IMR-90 (cell line): Measurements from ENCODE around the gene FAM120A. TPM values are rescaled to one million over a fixed set of nuclear protein-coding genes. Genes with fewer than 3 reads are reported as not detected.

ENCODE experiments used
- ATAC-seq: fragments of 200-7000 bp; cut with Tn5 transposase; 2 replicates; pipeline ENCODE4 v1.9.1; 2020; ENCODE audit warnings: low read depth, mild to moderate bottlenecking, moderate library complexity
- BruUV-seq: library from RNA; stranded (reverse); fragments of 400-500 nt; replicated peaks from 2 replicates; lab custom pipeline; 2021; lab: Mats Ljungman, UMichigan
- CTCF ChIA-PET: fragments of 300-600 bp; formaldehyde crosslinking; extraction: SDS; loops from one replicate; lab custom pipeline; 2021; ENCODE audit warnings: antibody characterized with exemption; lab: Yijun Ruan, JAX
- POLR2A ChIA-PET: fragments of 300-600 bp; sonication (Branson Sonifier 250); formaldehyde crosslinking; loops from one replicate; lab custom pipeline; 2022; ENCODE audit warnings: antibody characterized with exemption; ENCODE audit not compliant: unreplicated experiment; lab: Charles Lee
- DNase-seq: peaks from one replicate; pipeline ENCODE4 v3.0.0; 2013
- H2AFZ ChIP-seq: replicated peaks from 2 replicates; pipeline ENCODE3; 2013; ENCODE audit warnings: low read length, mild to moderate bottlenecking; ENCODE audit not compliant: poor library complexity
- H2AK5ac ChIP-seq: 2 replicates; pipeline ENCODE4 v1.6.1; 2013; ENCODE audit warnings: low read depth, low read length, inconsistent platforms
- H2AK9ac ChIP-seq: replicated peaks from 2 replicates; pipeline ENCODE3; 2013; ENCODE audit warnings: mild to moderate bottlenecking, low read depth, low read length, moderate library complexity; ENCODE audit not compliant: poor library complexity
- H2BK120ac ChIP-seq: 2 replicates; pipeline ENCODE4 v1.6.1; 2013; ENCODE audit warnings: low read depth, low read length, inconsistent platforms
- H2BK15ac ChIP-seq: 3 replicates; pipeline ENCODE4 v1.6.1; 2013; ENCODE audit warnings: low read depth, low read length, inconsistent platforms
- H2BK20ac ChIP-seq: 2 replicates; pipeline ENCODE4 v1.6.1; 2013; ENCODE audit warnings: low read depth, mild to moderate bottlenecking, inconsistent platforms, low read length, moderate library complexity
- H2BK5ac ChIP-seq: 2 replicates; pipeline ENCODE4 v1.6.1; 2013; ENCODE audit warnings: mild to moderate bottlenecking, low read depth, low read length, inconsistent platforms; ENCODE audit not compliant: poor library complexity, severe bottlenecking
- H3K14ac ChIP-seq: replicated peaks from 2 replicates; pipeline ENCODE4 v1.6.1; 2013; ENCODE audit warnings: low read depth, low read length, inconsistent platforms
- H3K18ac ChIP-seq: 2 replicates; pipeline ENCODE4 v1.6.1; 2013; ENCODE audit warnings: low read depth, low read length, control low read depth
- H3K23ac ChIP-seq: 2 replicates; pipeline ENCODE4 v1.6.1; 2013; ENCODE audit warnings: low read depth, low read length, inconsistent platforms
- H3K27ac ChIP-seq: 2 replicates; pipeline ENCODE4 v1.5.1; 2013; ENCODE audit warnings: mild to moderate bottlenecking, control low read depth, low read length; ENCODE audit not compliant: insufficient read depth
- H3K27me3 ChIP-seq: 2 replicates; pipeline ENCODE4 v1.6.1; 2013; ENCODE audit warnings: low read length; ENCODE audit not compliant: control insufficient read depth, insufficient read depth
- H3K36me3 ChIP-seq: 2 replicates; pipeline ENCODE4 v1.6.1; 2013; ENCODE audit warnings: low read length, mixed read lengths; ENCODE audit not compliant: control insufficient read depth, insufficient read depth
- H3K4ac ChIP-seq: 2 replicates; pipeline ENCODE4 v1.6.1; 2013; ENCODE audit warnings: low read depth, low read length, inconsistent platforms
- H3K4me1 ChIP-seq: 2 replicates; pipeline ENCODE4 v1.6.1; 2013; ENCODE audit warnings: low read length, mixed read lengths; ENCODE audit not compliant: control insufficient read depth, insufficient read depth
- H3K4me2 ChIP-seq: 2 replicates; pipeline ENCODE4 v1.6.1; 2013; ENCODE audit warnings: low read depth, mild to moderate bottlenecking, control low read depth, low read length, moderate library complexity
- H3K4me3 ChIP-seq: 2 replicates; pipeline ENCODE4 v1.5.1; 2013; ENCODE audit warnings: low read depth, mild to moderate bottlenecking, control low read depth, low read length, moderate library complexity; ENCODE audit not compliant: insufficient read depth
- H3K56ac ChIP-seq: 2 replicates; pipeline ENCODE4 v1.6.1; 2013; ENCODE audit warnings: low read length, inconsistent platforms; ENCODE audit not compliant: insufficient read depth; ENCODE audit errors: extremely low read depth
- H3K79me1 ChIP-seq, 2 experiments: 2 replicates each; pipeline ENCODE4 v1.6.1; 2013; ENCODE audit warnings: low read length in 2 of 2, inconsistent platforms in 1 of 2, low read depth in 1 of 2
- H3K9ac ChIP-seq: 2 replicates; pipeline ENCODE4 v1.6.1; 2013; ENCODE audit warnings: low read depth, low read length, control low read depth
- H3K9me1 ChIP-seq: 2 replicates; pipeline ENCODE4 v1.6.1; 2013; ENCODE audit warnings: low read length, inconsistent platforms; ENCODE audit not compliant: insufficient read depth
- H3K9me3 ChIP-seq: 2 replicates; pipeline ENCODE4 v1.6.1; 2013; ENCODE audit warnings: low read length; ENCODE audit not compliant: control insufficient read depth, insufficient read depth
- H4K20me1 ChIP-seq: 2 replicates; pipeline ENCODE4 v1.6.1; 2013; ENCODE audit warnings: low read length, inconsistent platforms; ENCODE audit not compliant: insufficient read depth
- H4K5ac ChIP-seq: 2 replicates; pipeline ENCODE4 v1.6.1; 2013; ENCODE audit warnings: mild to moderate bottlenecking, low read depth, low read length, control low read depth
- H4K8ac ChIP-seq, 2 experiments: 2 replicates each; pipeline ENCODE4 v1.6.1; 2013; ENCODE audit warnings: low read depth in 2 of 2, low read length in 2 of 2, control low read depth in 1 of 2, inconsistent platforms in 1 of 2
- H4K91ac ChIP-seq: 2 replicates; pipeline ENCODE4 v1.6.1; 2013; ENCODE audit warnings: low read depth, low read length, inconsistent platforms; ENCODE audit not compliant: insufficient read depth
- CEBPB ChIP-seq: IDR thresholded peaks from 2 replicates; pipeline ENCODE4 v1.6.1; 2012; ENCODE audit warnings: low read depth, low read length, improper control_type of control experiment
- CHD1 ChIP-seq: IDR thresholded peaks from 2 replicates; pipeline ENCODE4 v1.6.1; 2012; ENCODE audit warnings: low read depth, low read length, improper control_type of control experiment
- POLR2A ChIP-seq: IDR thresholded peaks from 2 replicates; pipeline ENCODE4 v1.6.1; 2012; ENCODE audit warnings: mild to moderate bottlenecking, low read depth, low read length
- RAD21 ChIP-seq: IDR thresholded peaks from 2 replicates; pipeline ENCODE4 v1.6.1; 2012; ENCODE audit warnings: low read length, improper control_type of control experiment
- RCOR1 ChIP-seq: IDR thresholded peaks from 2 replicates; pipeline ENCODE4 v1.6.1; 2012; ENCODE audit warnings: mild to moderate bottlenecking, low read length, improper control_type of control experiment; ENCODE audit not compliant: insufficient replicate concordance
- RFX5 ChIP-seq: IDR thresholded peaks from 2 replicates; pipeline ENCODE4 v1.8.0; 2012; ENCODE audit warnings: low read depth, mild to moderate bottlenecking, low read length, moderate library complexity
- SMC3 ChIP-seq: fragments of 150-350 bp; IDR thresholded peaks from 2 replicates; pipeline ENCODE4 v1.6.1; 2016; ENCODE audit warnings: low read depth, mild to moderate bottlenecking, antibody characterized with exemption, low read length, moderate library complexity
- WGBS, 2 experiments: methylation state at CpG; one replicate each; pipeline versions ENCODE4 v1.1.5 to v1.1.7; 2013; ENCODE audit warnings: missing lambda C conversion rate in 2 of 2; ENCODE audit not compliant: insufficient read length in 1 of 2; ENCODE audit errors: extremely low coverage in 2 of 2; 5-methylcytosine and 5-hydroxymethylcytosine counted together
- dilution Hi-C: fragments of 300-500 bp; cut with HindIII; formaldehyde crosslinking; loops from one replicate; pipeline ENCODE4 v1.14.3; 2018; ENCODE audit warnings: low sequenced_read_pairs; ENCODE audit not compliant: unreplicated experiment
- in situ Hi-C: fragments of 300-500 bp; cut with MboI; formaldehyde crosslinking; loops from 3 replicates; pipeline ENCODE4 v1.14.3; 2019; ENCODE audit warnings: low sequenced_read_pairs, inconsistent platforms, mixed read lengths
- intact Hi-C: fragments of 100-400 bp; cut with micrococcal nuclease; formaldehyde crosslinking; loops from 2 replicates; pipeline ENCODE4 v1.10.0; 2022
- polyA plus RNA-seq, 3 experiments: library from polyadenylated mRNA; depleted of rRNA; stranded (reverse); fragments of >200 nt; gene quantifications; 2 replicates each; pipeline ENCODE4 v1.2.3, GENCODE V29; 2012; ENCODE audit warnings: low replicate concordance in 1 of 3
- total RNA-seq: library from RNA; depleted of rRNA; stranded (reverse); fragments of >200 nt; gene quantifications from 2 replicates; pipeline ENCODE4 v1.2.3, GENCODE V29; 2012

The FAM120A gene
- total and polyA plus RNA-seq, 2 of the 4 experiments (the other 2 are of a cell fraction) = 61.6 to 75.1 TPM

GRCh38 chr9:93613791-93614190, 162.3 kb downstream of the FAM120A start:
- Histone ChIP-seq H3K14ac (no peak overlapping the region), H3K27me3 (no peaks in the 10 kb centered on the region), H3K23ac (no peak overlapping the region), H3K18ac (no peak overlapping the region), H3K4me1 (peaks cover 4% of the 10 kb centered on the region; the same call in 1 of the 2 replicates), H3K9me3 (peaks cover 8% of the 10 kb centered on the region), H2AFZ (no peak overlapping the region), H3K56ac (no peak overlapping the region), H2AK5ac (no peak overlapping the region), H4K91ac (no peak overlapping the region), H3K9ac (no peak overlapping the region), H2BK20ac (no peak overlapping the region), H4K8ac (no peak overlapping the region), H3K27ac (no peak overlapping the region), H3K36me3 (no peaks in the 10 kb centered on the region), H4K5ac (no peak overlapping the region), H3K79me1 (peaks cover 40 to 65% of the 10 kb centered on the region in 2 experiments), H4K20me1 (peaks cover 61% of the 10 kb centered on the region), H2BK120ac (no peak overlapping the region), H2BK15ac (no peak overlapping the region), H3K4me3 (no peak overlapping the region), H3K4me2 (no peak overlapping the region), H2BK5ac (no peak overlapping the region), H3K4ac (no peak overlapping the region), H3K9me1 (peaks cover 24% of the 10 kb centered on the region), H2AK9ac (no peak overlapping the region)
- ChIA-PET POLR2A (no interaction called here), CTCF (no interaction called here)
- intact Hi-C loops (no loop called here), dilution Hi-C loops (no loop called here), in situ Hi-C loops (no loop called here)
- no peak for ATAC-seq
- TF ChIP-seq RCOR1 (no peak), POLR2A (no peak), SMC3 (no peak), RFX5 (no peak), CHD1 (no peak), CEBPB (no peak), RAD21 (no peak)
- BruUV-seq = no TSS peak
- WGBS, 2 experiments = no CpG with 5 or more reads among the region's 3 CpGs
- DNase-seq = no peak
